ENCODE measurements around the gene EXOC6B.
"Not testable (repeated sequence)": the region's sequence is repeated elsewhere in the genome, so short reads cannot be mapped to it uniquely, and the experiment has no call there.

Gene EXOC6B

GRCh38 chr2:72619626-72620025 is 206.2 kb downstream of the EXOC6B start:
- Mint-ChIP-seq H3K27ac (no peak overlapping the region), H3K4me3 (no peak overlapping the region), H3K27me3 (no peaks in the 10 kb centered on the region), H3K9me3 (peaks cover 17% of the 10 kb centered on the region), H3K4me1 (ENCODE audit: low read depth) (peaks cover 4% of the 10 kb centered on the region), H3K36me3 (ENCODE audit: low read depth) (peaks cover 10% of the 10 kb centered on the region)

GRCh38 chr2:72613931-72614330 is 211.9 kb downstream of the EXOC6B start:
- no peaks in the 10 kb centered on the region for H3K27me3 Mint-ChIP-seq
- no peak overlapping the region for H3K4me3 Mint-ChIP-seq
- H3K36me3 Mint-ChIP-seq (ENCODE audit: low read depth) = peaks cover 5% of the 10 kb centered on the region
- H3K4me1 Mint-ChIP-seq (ENCODE audit: low read depth) = peaks cover 6% of the 10 kb centered on the region
- H3K9me3 Mint-ChIP-seq = peaks cover 12% of the 10 kb centered on the region
- no peak overlapping the region for H3K27ac Mint-ChIP-seq

GRCh38 chr2:72612614-72613160 is 213.1 kb downstream of the EXOC6B start:
- Mint-ChIP-seq H3K4me1 (ENCODE audit: low read depth) (peaks cover 6% of the 10 kb centered on the region), H3K36me3 (ENCODE audit: low read depth) (no peaks in the 10 kb centered on the region), H3K9me3 (peaks cover 6% of the 10 kb centered on the region), H3K4me3 (no peak overlapping the region), H3K27ac (no peak overlapping the region), H3K27me3 (no peaks in the 10 kb centered on the region)

- H3K36me3 Mint-ChIP-seq (ENCODE audit: low read depth) = no peaks in the 10 kb centered on the region
- H3K27ac Mint-ChIP-seq = no peak overlapping the region
- peaks cover 20% of the 10 kb centered on the region for H3K4me1 Mint-ChIP-seq (ENCODE audit: low read depth)
- H3K4me3 Mint-ChIP-seq = no peak overlapping the region
- no peaks in the 10 kb centered on the region for H3K9me3 Mint-ChIP-seq
- H3K27me3 Mint-ChIP-seq = no peaks in the 10 kb centered on the region
Measured at GRCh38 chr2:72607189-72607588, 218.6 kb downstream of the EXOC6B start.

GRCh38 chr2:72605836-72606442 is 219.9 kb downstream of the EXOC6B start:
- Mint-ChIP-seq H3K27ac (no peak overlapping the region), H3K4me1 (ENCODE audit: low read depth) (peaks cover 20% of the 10 kb centered on the region), H3K4me3 (no peak overlapping the region), H3K9me3 (no peaks in the 10 kb centered on the region), H3K27me3 (no peaks in the 10 kb centered on the region), H3K36me3 (ENCODE audit: low read depth) (no peaks in the 10 kb centered on the region)

GRCh38 chr2:72604468-72604867 is 221.4 kb downstream of the EXOC6B start:
- no peak overlapping the region for H3K4me3 Mint-ChIP-seq
- peaks cover 4% of the 10 kb centered on the region for H3K9me3 Mint-ChIP-seq
- H3K4me1 Mint-ChIP-seq (ENCODE audit: low read depth) = peaks cover 20% of the 10 kb centered on the region
- peaks cover 4% of the 10 kb centered on the region for H3K36me3 Mint-ChIP-seq (ENCODE audit: low read depth)
- H3K27ac Mint-ChIP-seq = no peak overlapping the region
- H3K27me3 Mint-ChIP-seq = no peaks in the 10 kb centered on the region

- Mint-ChIP-seq H3K4me1 (ENCODE audit: low read depth) (peaks cover 20% of the 10 kb centered on the region), H3K27ac (peak overlapping the region; percentile 12), H3K4me3 (no peak overlapping the region), H3K27me3 (no peaks in the 10 kb centered on the region), H3K36me3 (ENCODE audit: low read depth) (peaks cover 4% of the 10 kb centered on the region), H3K9me3 (peaks cover 4% of the 10 kb centered on the region)
Measured at GRCh38 chr2:72603481-72603880, 222.4 kb downstream of the EXOC6B start.

- Mint-ChIP-seq H3K27ac (peak overlapping the region; percentile 3), H3K4me1 (ENCODE audit: low read depth) (peaks cover 20% of the 10 kb centered on the region), H3K4me3 (no peak overlapping the region), H3K36me3 (ENCODE audit: low read depth) (peaks cover 4% of the 10 kb centered on the region), H3K9me3 (peaks cover 4% of the 10 kb centered on the region), H3K27me3 (no peaks in the 10 kb centered on the region)
Measured at GRCh38 chr2:72602711-72603110, 223.1 kb downstream of the EXOC6B start.

- no peak overlapping the region for H3K27ac Mint-ChIP-seq
Measured at GRCh38 chr2:72602095-72602494, 223.7 kb downstream of the EXOC6B start.

GRCh38 chr2:72583836-72584235 is 242.0 kb downstream of the EXOC6B start:
- not testable (repeated sequence) for H3K27me3 Mint-ChIP-seq; H3K4me1 Mint-ChIP-seq (ENCODE audit: low read depth); H3K4me3 Mint-ChIP-seq; H3K27ac Mint-ChIP-seq; H3K36me3 Mint-ChIP-seq (ENCODE audit: low read depth); H3K9me3 Mint-ChIP-seq

More at GRCh38 chr2:72602095-72602494, 223.7 kb downstream of the EXOC6B start:
- Mint-ChIP-seq H3K9me3 (peaks cover 4% of the 10 kb centered on the region), H3K4me1 (ENCODE audit: low read depth) (peaks cover 20% of the 10 kb centered on the region), H3K27me3 (no peaks in the 10 kb centered on the region), H3K36me3 (ENCODE audit: low read depth) (peaks cover 4% of the 10 kb centered on the region), H3K4me3 (no peak overlapping the region)

- no peaks in the 10 kb centered on the region for H3K36me3 Mint-ChIP-seq (ENCODE audit: low read depth)
- no peaks in the 10 kb centered on the region for H3K27me3 Mint-ChIP-seq
- no peak overlapping the region for H3K4me3 Mint-ChIP-seq
- H3K27ac Mint-ChIP-seq = no peak overlapping the region
- no peaks in the 10 kb centered on the region for H3K4me1 Mint-ChIP-seq (ENCODE audit: low read depth)
- no peaks in the 10 kb centered on the region for H3K9me3 Mint-ChIP-seq
Measured at GRCh38 chr2:72583376-72583775, 242.5 kb downstream of the EXOC6B start.

- Mint-ChIP-seq H3K36me3 (ENCODE audit: low read depth) (no peaks in the 10 kb centered on the region), H3K27me3 (no peaks in the 10 kb centered on the region), H3K27ac (no peak overlapping the region), H3K9me3 (no peaks in the 10 kb centered on the region), H3K4me3 (no peak overlapping the region), H3K4me1 (ENCODE audit: low read depth) (no peaks in the 10 kb centered on the region)
Measured at GRCh38 chr2:72581560-72582181, 244.2 kb downstream of the EXOC6B start.

GRCh38 chr2:72579591-72580180 is 246.1 kb downstream of the EXOC6B start:
- H3K9me3 Mint-ChIP-seq = no peaks in the 10 kb centered on the region
- H3K27ac Mint-ChIP-seq = no peak overlapping the region
- no peaks in the 10 kb centered on the region for H3K27me3 Mint-ChIP-seq
- no peak overlapping the region for H3K4me3 Mint-ChIP-seq
- no peaks in the 10 kb centered on the region for H3K36me3 Mint-ChIP-seq (ENCODE audit: low read depth)
- no peaks in the 10 kb centered on the region for H3K4me1 Mint-ChIP-seq (ENCODE audit: low read depth)

GRCh38 chr2:72576861-72577260 is 249.0 kb downstream of the EXOC6B start:
- Mint-ChIP-seq H3K9me3 (no peaks in the 10 kb centered on the region), H3K27ac (no peak overlapping the region)

GRCh38 chr2:72576459-72576858 is 249.4 kb downstream of the EXOC6B start:
- Mint-ChIP-seq H3K36me3 (ENCODE audit: low read depth) (no peaks in the 10 kb centered on the region), H3K9me3 (no peaks in the 10 kb centered on the region), H3K4me3 (no peak overlapping the region), H3K27me3 (no peaks in the 10 kb centered on the region), H3K4me1 (ENCODE audit: low read depth) (no peaks in the 10 kb centered on the region), H3K27ac (no peak overlapping the region)

More at GRCh38 chr2:72576861-72577260, 249.0 kb downstream of the EXOC6B start:
- Mint-ChIP-seq H3K27me3 (no peaks in the 10 kb centered on the region), H3K4me3 (no peak overlapping the region), H3K4me1 (ENCODE audit: low read depth) (no peaks in the 10 kb centered on the region), H3K36me3 (ENCODE audit: low read depth) (no peaks in the 10 kb centered on the region)
